IPS-18a (cell line): ENCODE results near the gene ACKR2.

Experiments
- H3K27ac ChIP-seq: one replicate; pipeline ENCODE4 v1.5.1; 2013; ENCODE audit warnings: low read length
- H3K27me3 ChIP-seq: one replicate; pipeline ENCODE4 v1.6.1; 2013; ENCODE audit warnings: mild to moderate bottlenecking, low read length; ENCODE audit not compliant: control insufficient read depth, insufficient read depth
- H3K36me3 ChIP-seq: one replicate; pipeline ENCODE4 v1.6.1; 2013; ENCODE audit warnings: low read depth, low read length; ENCODE audit not compliant: control insufficient read depth
- H3K4me1 ChIP-seq: one replicate; pipeline ENCODE4 v1.6.1; 2013; ENCODE audit warnings: low read depth, low read length; ENCODE audit not compliant: control insufficient read depth
- H3K4me3 ChIP-seq: one replicate; pipeline ENCODE4 v1.5.1; 2013; ENCODE audit warnings: low read length
- H3K9ac ChIP-seq: one replicate; pipeline ENCODE4 v1.6.1; 2013; ENCODE audit warnings: mild to moderate bottlenecking, low read length, moderate library complexity
- H3K9me3 ChIP-seq: one replicate; pipeline ENCODE4 v1.6.1; 2013; ENCODE audit warnings: low read depth, low read length; ENCODE audit not compliant: control insufficient read depth

The ACKR2 gene

GRCh38 chr3:42809202-42809601, at the start of gene ACKR2:
ACKR2 (plus strand) TSS chr3:42809445; CDS start chr3:42864503, 55,058 bp downstream.
- H3K4me3 ChIP-seq = no peak within 1 kb of the TSS
- no peak within 1 kb of the TSS for H3K27ac ChIP-seq
- H3K9ac ChIP-seq = no peak within 1 kb of the TSS
- H3K27me3 ChIP-seq = peaks cover 25% of the 10 kb centered on the region
- no peaks in the 10 kb centered on the region for H3K4me1 ChIP-seq
- H3K36me3 ChIP-seq = no peaks in the 10 kb centered on the region
- no peaks in the 10 kb centered on the region for H3K9me3 ChIP-seq

- peaks cover 4% of the 10 kb centered on the region for H3K4me1 ChIP-seq
- H3K27ac ChIP-seq = no peak overlapping the region
- no peaks in the 10 kb centered on the region for H3K27me3 ChIP-seq
- H3K9me3 ChIP-seq = no peaks in the 10 kb centered on the region
- no peak overlapping the region for H3K9ac ChIP-seq
- H3K36me3 ChIP-seq = no peaks in the 10 kb centered on the region
- H3K4me3 ChIP-seq = no peak overlapping the region
These were observed 47.1 kb upstream of the ACKR2 start for GRCh38 chr3:42762046-42762724.

GRCh38 chr3:42763021-42763420, 46.2 kb upstream of the ACKR2 start:
- Histone ChIP-seq H3K4me3 (no peak overlapping the region), H3K27me3 (no peaks in the 10 kb centered on the region), H3K4me1 (peaks cover 4% of the 10 kb centered on the region), H3K9ac (no peak overlapping the region), H3K27ac (no peak overlapping the region), H3K9me3 (no peaks in the 10 kb centered on the region), H3K36me3 (no peaks in the 10 kb centered on the region)

- H3K27me3 ChIP-seq = no peaks in the 10 kb centered on the region
- no peak overlapping the region for H3K4me3 ChIP-seq
- no peak overlapping the region for H3K27ac ChIP-seq
- peaks cover 4% of the 10 kb centered on the region for H3K4me1 ChIP-seq
- H3K9ac ChIP-seq = no peak overlapping the region
- no peaks in the 10 kb centered on the region for H3K36me3 ChIP-seq
- no peaks in the 10 kb centered on the region for H3K9me3 ChIP-seq
These were observed 45.1 kb upstream of the ACKR2 start for GRCh38 chr3:42764115-42764514.

- Histone ChIP-seq H3K4me3 (no peak overlapping the region), H3K36me3 (no peaks in the 10 kb centered on the region), H3K27me3 (no peaks in the 10 kb centered on the region), H3K27ac (no peak overlapping the region), H3K9me3 (no peaks in the 10 kb centered on the region), H3K9ac (no peak overlapping the region), H3K4me1 (peaks cover 4% of the 10 kb centered on the region)
These were observed 44.5 kb upstream of the ACKR2 start for GRCh38 chr3:42764561-42765295.

- Histone ChIP-seq H3K36me3 (no peaks in the 10 kb centered on the region), H3K4me1 (no peaks in the 10 kb centered on the region), H3K4me3 (no peak overlapping the region), H3K9me3 (no peaks in the 10 kb centered on the region), H3K9ac (no peak overlapping the region), H3K27me3 (peaks cover 13% of the 10 kb centered on the region), H3K27ac (no peak overlapping the region)
These were observed 39.6 kb upstream of the ACKR2 start for GRCh38 chr3:42769477-42770131.

- Histone ChIP-seq H3K27me3 (peaks cover 13% of the 10 kb centered on the region), H3K9ac (no peak overlapping the region), H3K9me3 (no peaks in the 10 kb centered on the region), H3K36me3 (no peaks in the 10 kb centered on the region), H3K4me3 (no peak overlapping the region), H3K27ac (no peak overlapping the region), H3K4me1 (no peaks in the 10 kb centered on the region)
These were observed 38.0 kb upstream of the ACKR2 start for GRCh38 chr3:42771271-42771670.

GRCh38 chr3:42772670-42773408, 36.4 kb upstream of the ACKR2 start, which contains the start of gene CCDC13:
CCDC13 (minus strand) TSS chr3:42773253; CDS start chr3:42758345, 14,908 bp downstream.
- Histone ChIP-seq H3K9me3 (no peaks in the 10 kb centered on the region), H3K4me1 (no peaks in the 10 kb centered on the region), H3K27ac (peak within 1 kb of the TSS; percentile 30), H3K36me3 (no peaks in the 10 kb centered on the region), H3K4me3 (peak within 1 kb of the TSS; percentile 82), H3K9ac (peak within 1 kb of the TSS; percentile 60), H3K27me3 (peaks cover 13% of the 10 kb centered on the region)

- Histone ChIP-seq H3K9ac (peak overlapping the region; percentile 60), H3K4me1 (no peaks in the 10 kb centered on the region), H3K9me3 (no peaks in the 10 kb centered on the region), H3K27me3 (peaks cover 13% of the 10 kb centered on the region), H3K4me3 (peak overlapping the region; percentile 82), H3K36me3 (no peaks in the 10 kb centered on the region), H3K27ac (peak overlapping the region; percentile 30)
These were observed 35.9 kb upstream of the ACKR2 start for GRCh38 chr3:42773409-42773751.

GRCh38 chr3:42778644-42779043, 30.6 kb upstream of the ACKR2 start:
- Histone ChIP-seq H3K4me1 (no peaks in the 10 kb centered on the region), H3K27ac (no peak overlapping the region)

GRCh38 chr3:42780398-42780797, 28.8 kb upstream of the ACKR2 start:
- Histone ChIP-seq H3K4me1 (no peaks in the 10 kb centered on the region), H3K9me3 (no peaks in the 10 kb centered on the region), H3K27ac (no peak overlapping the region), H3K27me3 (no peaks in the 10 kb centered on the region), H3K36me3 (peaks cover 10% of the 10 kb centered on the region), H3K4me3 (no peak overlapping the region), H3K9ac (no peak overlapping the region)

More at GRCh38 chr3:42778644-42779043, 30.6 kb upstream of the ACKR2 start:
- Histone ChIP-seq H3K9me3 (no peaks in the 10 kb centered on the region), H3K4me3 (no peak overlapping the region), H3K27me3 (no peaks in the 10 kb centered on the region), H3K36me3 (peaks cover 6% of the 10 kb centered on the region), H3K9ac (no peak overlapping the region)
